Endothelial cell (in vitro differentiated cells): Measurements from ENCODE around the gene FCSK. TPM values are rescaled to one million over a fixed set of nuclear protein-coding genes. Genes with fewer than 3 reads are reported as not detected.

Source experiments
- DNase-seq: peaks from one replicate; pipeline ENCODE4 v3.0.0; 2021; ENCODE audit warnings: low spot score
- H3K27ac Mint-ChIP-seq: one replicate; pipeline ENCODE4 v1.8.0; 2021; ENCODE audit warnings: mixed read lengths, inconsistent platforms; ENCODE audit not compliant: unreplicated experiment
- H3K27me3 Mint-ChIP-seq: one replicate; pipeline ENCODE4 v1.8.0; 2021; ENCODE audit warnings: mild to moderate bottlenecking, moderate library complexity, mixed read lengths, inconsistent platforms; ENCODE audit not compliant: unreplicated experiment
- H3K36me3 Mint-ChIP-seq: one replicate; pipeline ENCODE4 v1.8.0; 2021; ENCODE audit warnings: mild to moderate bottlenecking, low read depth, mixed read lengths, inconsistent platforms; ENCODE audit not compliant: unreplicated experiment
- H3K4me1 Mint-ChIP-seq: one replicate; pipeline ENCODE4 v1.8.0; 2021; ENCODE audit warnings: mild to moderate bottlenecking, mixed read lengths, inconsistent platforms; ENCODE audit not compliant: unreplicated experiment
- H3K4me3 Mint-ChIP-seq: one replicate; pipeline ENCODE4 v1.8.0; 2021; ENCODE audit warnings: mild to moderate bottlenecking, mixed read lengths, inconsistent platforms; ENCODE audit not compliant: unreplicated experiment
- H3K9me3 Mint-ChIP-seq: one replicate; pipeline ENCODE4 v1.8.0; 2021; ENCODE audit warnings: mixed read lengths, inconsistent platforms; ENCODE audit not compliant: unreplicated experiment
- total RNA-seq: library from RNA; stranded (reverse); fragmentation: NEBNext Ultra II Directional; extraction: Animal tissue kit (Norgen Biotek cat#: 25700); gene quantifications from one replicate; pipeline ENCODE4 v1.2.1, GENCODE V29; 2021; ENCODE audit not compliant: unreplicated experiment
- TF ChIP-seq, protein P1 (sequence below): fragments of 200-600 bp; sonication (generic); IDR thresholded peaks from one replicate; pipeline ENCODE4 v1.5.0; 2021; ENCODE audit warnings: antibody characterized with exemption; ENCODE audit not compliant: unreplicated experiment

Gene FCSK
- total RNA-seq, 1 donor from 2014 or later = 14.7 TPM

DNA sequence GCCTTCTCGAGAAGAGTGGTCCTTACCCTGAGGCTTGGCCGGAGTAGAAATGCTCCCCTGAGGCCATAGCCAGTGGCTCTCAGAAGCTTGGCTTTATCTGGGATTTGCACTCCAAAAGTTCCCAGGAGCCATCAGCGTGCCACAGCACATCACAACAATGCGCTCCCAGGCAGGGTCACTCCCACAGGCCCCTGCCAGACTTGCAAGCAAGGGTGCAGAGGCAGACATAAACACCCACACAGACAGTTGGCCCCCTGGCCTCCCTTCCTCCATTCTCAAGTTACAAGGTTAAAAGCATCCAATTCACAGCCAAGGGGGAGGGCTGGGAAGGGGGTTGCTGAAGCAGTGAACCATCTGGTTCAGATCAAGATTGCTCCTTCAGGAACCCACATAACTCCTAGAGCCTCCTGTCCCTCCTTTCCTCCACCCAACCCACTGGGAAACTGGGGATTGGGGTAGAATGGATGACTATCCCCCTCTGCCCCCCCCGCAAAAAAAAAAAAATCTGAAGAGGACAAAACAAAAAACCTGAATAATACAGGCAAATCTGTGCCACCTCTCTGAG, 17.3 kb upstream of the FCSK start:
- no peak for DNase-seq
- H3K4me3 Mint-ChIP-seq = peak overlapping the region; percentile 95
- H3K9me3 Mint-ChIP-seq = no peaks in the 10 kb centered on the region
- TF ChIP-seq, protein P1, sequence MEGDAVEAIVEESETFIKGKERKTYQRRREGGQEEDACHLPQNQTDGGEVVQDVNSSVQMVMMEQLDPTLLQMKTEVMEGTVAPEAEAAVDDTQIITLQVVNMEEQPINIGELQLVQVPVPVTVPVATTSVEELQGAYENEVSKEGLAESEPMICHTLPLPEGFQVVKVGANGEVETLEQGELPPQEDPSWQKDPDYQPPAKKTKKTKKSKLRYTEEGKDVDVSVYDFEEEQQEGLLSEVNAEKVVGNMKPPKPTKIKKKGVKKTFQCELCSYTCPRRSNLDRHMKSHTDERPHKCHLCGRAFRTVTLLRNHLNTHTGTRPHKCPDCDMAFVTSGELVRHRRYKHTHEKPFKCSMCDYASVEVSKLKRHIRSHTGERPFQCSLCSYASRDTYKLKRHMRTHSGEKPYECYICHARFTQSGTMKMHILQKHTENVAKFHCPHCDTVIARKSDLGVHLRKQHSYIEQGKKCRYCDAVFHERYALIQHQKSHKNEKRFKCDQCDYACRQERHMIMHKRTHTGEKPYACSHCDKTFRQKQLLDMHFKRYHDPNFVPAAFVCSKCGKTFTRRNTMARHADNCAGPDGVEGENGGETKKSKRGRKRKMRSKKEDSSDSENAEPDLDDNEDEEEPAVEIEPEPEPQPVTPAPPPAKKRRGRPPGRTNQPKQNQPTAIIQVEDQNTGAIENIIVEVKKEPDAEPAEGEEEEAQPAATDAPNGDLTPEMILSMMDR = no peak
- H3K27ac Mint-ChIP-seq = peak overlapping the region; percentile 83
- H3K36me3 Mint-ChIP-seq = peaks cover 11% of the 10 kb centered on the region
- H3K27me3 Mint-ChIP-seq = peaks cover 12% of the 10 kb centered on the region
- H3K4me1 Mint-ChIP-seq = peaks cover 43% of the 10 kb centered on the region

DNA sequence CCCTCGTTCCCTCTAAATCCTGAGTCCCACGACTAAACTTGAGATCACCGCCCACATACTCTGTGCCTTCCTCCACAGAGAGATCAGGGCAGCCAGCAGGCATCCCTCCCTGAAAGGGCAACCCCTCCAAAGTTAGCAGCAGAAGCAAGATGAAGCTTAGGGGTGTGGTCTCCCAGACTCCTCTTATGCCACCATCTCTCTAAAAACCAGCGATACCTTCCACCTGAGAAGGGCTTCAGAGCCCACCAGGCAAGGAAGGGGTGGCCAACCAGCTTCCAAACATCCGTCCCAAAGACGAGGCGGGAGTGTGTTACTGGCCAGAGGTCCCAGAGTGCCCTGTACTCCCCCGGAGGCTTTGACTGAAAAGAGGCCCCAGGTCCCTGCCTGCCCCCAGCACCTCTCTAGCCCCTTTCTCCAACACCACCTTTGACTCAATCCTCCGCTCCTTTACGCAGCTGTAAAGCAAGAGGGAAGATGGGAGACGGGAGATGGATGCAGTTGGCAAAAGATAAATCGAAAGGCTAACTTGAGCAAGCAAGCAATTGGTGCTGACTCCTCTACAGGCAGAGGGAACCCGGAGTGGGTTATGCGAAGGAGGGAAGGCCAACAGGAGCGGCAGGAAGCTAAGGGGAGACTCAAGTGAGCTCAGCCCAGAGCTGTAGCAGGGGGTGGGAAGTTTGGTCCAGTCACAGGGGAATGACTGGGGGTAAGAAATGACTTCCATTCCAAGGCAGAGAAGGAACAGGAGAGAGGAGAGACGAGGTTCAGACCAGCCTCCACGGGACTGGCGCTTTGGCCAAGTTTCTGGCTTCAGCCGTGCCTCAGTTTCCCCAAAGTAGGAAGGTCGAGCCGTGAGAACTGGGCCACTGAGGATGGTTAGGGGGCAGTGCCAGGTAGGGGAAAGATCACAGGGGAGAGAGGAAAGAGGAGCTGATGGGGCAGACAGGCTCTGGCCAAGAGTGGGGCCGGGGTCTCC, 16.5 kb upstream of the FCSK start:
- Mint-ChIP-seq H3K27ac (peak overlapping the region; percentile 83), H3K36me3 (peaks cover 11% of the 10 kb centered on the region), H3K27me3 (peaks cover 12% of the 10 kb centered on the region), H3K4me1 (peaks cover 35% of the 10 kb centered on the region), H3K4me3 (peak overlapping the region; percentile 95), H3K9me3 (no peaks in the 10 kb centered on the region)
- no peak for DNase-seq
- TF ChIP-seq, protein P1 = no peak

DNA sequence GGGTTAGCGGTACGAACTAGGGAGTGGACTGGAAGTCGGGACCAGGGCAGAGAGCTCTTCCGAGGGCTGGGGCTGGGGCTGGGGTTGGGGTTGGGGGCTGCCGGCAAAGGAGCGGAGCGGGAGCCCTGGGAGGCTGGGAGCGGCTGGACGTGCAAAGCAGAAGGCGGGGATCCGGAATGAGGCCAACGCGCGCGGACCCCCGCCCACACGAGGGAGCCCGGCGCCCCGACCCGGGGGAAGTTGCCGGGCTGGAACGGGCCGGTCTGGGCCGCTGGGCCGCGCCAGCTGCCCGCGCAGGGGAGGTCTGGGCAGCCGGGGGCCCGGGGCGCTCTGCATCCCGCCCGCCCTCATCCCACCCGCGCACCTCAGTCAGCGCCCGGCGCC, 15.8 kb upstream of the FCSK start:
- peaks cover 11% of the 10 kb centered on the region for H3K36me3 Mint-ChIP-seq
- no peaks in the 10 kb centered on the region for H3K9me3 Mint-ChIP-seq
- peak overlapping the region; percentile 83 for H3K27ac Mint-ChIP-seq
- peak overlapping the region; percentile 95 for H3K4me3 Mint-ChIP-seq
- DNase-seq = peak; percentile 43
- H3K27me3 Mint-ChIP-seq = peaks cover 12% of the 10 kb centered on the region
- TF ChIP-seq, protein P1 = no peak
- H3K4me1 Mint-ChIP-seq = peaks cover 28% of the 10 kb centered on the region

DNA sequence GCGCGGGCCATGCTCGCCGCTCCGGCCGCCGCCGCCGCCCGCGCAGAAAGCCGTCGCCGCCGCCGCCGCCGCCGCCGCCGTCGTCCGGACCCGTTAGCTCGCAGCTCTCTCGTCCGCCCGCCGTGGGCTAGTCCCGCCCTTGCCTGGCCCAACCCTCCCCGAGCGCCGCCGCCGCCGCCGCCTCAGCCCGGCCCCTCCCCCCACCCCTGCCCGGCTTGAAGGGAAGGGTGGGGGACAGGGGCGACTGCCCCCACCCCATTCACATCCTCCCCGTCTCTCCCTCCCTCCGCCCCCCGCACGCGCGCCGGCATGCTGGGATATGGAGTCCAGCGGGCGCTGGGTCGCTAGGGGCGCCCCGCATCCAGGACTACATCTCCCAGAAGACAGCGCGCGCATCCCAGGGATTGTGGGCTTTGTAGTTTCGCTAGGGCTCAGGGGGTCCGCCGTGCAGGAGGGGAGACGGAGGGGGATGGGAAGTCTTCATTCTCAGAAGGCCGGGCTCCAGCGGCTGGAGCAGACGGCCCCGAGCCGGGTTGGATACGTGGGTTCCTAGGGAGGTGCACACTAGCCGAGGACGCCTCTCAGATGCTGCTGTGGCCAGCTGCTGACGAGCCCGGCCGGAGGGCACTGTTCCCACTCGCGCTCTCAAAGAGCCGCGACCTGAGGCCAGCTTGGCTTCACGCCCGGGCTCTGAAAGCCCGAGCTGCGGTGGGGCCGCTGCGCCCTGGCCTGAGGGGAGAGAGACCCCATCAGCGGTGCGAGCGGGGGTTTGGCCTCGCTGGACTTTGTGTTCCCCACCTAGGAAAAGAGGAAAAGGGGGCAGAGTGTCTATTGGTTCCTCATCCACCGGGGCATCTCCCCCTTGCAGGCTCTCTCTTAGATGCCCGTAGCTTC, 15.2 kb upstream of the FCSK start, which contains the start of gene ST3GAL2:
ST3GAL2 (minus strand) TSS at position 132 of the 894 bp plus-strand sequence. CDS start 40,570 bp downstream, outside the sequence.
- no peaks in the 10 kb centered on the region for H3K9me3 Mint-ChIP-seq
- TF ChIP-seq, protein P1 = no peak
- H3K27ac Mint-ChIP-seq = peak within 1 kb of the TSS; percentile 83
- peak; percentile 92 for DNase-seq
- peaks cover 22% of the 10 kb centered on the region for H3K4me1 Mint-ChIP-seq
- peak within 1 kb of the TSS; percentile 95 for H3K4me3 Mint-ChIP-seq
- H3K36me3 Mint-ChIP-seq = peaks cover 7% of the 10 kb centered on the region
- H3K27me3 Mint-ChIP-seq = peaks cover 10% of the 10 kb centered on the region
